H1 (cell line): Measurements from ENCODE around the gene JAKMIP1. TPM values are rescaled to one million over a fixed set of nuclear protein-coding genes. Genes with fewer than 3 reads are reported as not detected.
A peak's percentile ranks its signal among the peaks of the same experiment; 100 is the strongest.

Experiments used
- CHD1 ChIP-seq: IDR thresholded peaks from 2 replicates; pipeline ENCODE4 v1.6.1; 2012; ENCODE audit warnings: low read depth, low read length, improper control_type of control experiment
- CHD2 ChIP-seq: IDR thresholded peaks from 2 replicates; pipeline ENCODE4 v1.6.1; 2012; ENCODE audit warnings: low read length, improper control_type of control experiment
- EGR1 ChIP-seq: IDR thresholded peaks from 2 replicates; pipeline ENCODE4 v1.6.1; 2011; ENCODE audit warnings: low read depth, low read length, borderline replicate concordance
- FOSL1 ChIP-seq: IDR thresholded peaks from 2 replicates; pipeline ENCODE4 v1.6.1; 2011; ENCODE audit warnings: mild to moderate bottlenecking, low read depth, low read length, moderate library complexity; ENCODE audit not compliant: insufficient read depth
- HDAC2 ChIP-seq, 2 experiments: fragments of 300-600 bp in 1 of 2; sonication (generic) in 1 of 2; IDR thresholded peaks; 2 replicates each; pipeline ENCODE4 v1.6.1; 2011 to 2012; ENCODE audit warnings: low read depth in 2 of 2, low read length in 2 of 2, mild to moderate bottlenecking in 2 of 2, moderate library complexity in 2 of 2, borderline replicate concordance in 1 of 2, inconsistent platforms in 1 of 2
- KDM4A ChIP-seq: IDR thresholded peaks from one replicate; pipeline ENCODE4 v1.7.1; 2012; ENCODE audit warnings: low read depth, mild to moderate bottlenecking, moderate library complexity, low read length, inconsistent platforms; ENCODE audit not compliant: severe bottlenecking
- MAFK ChIP-seq: IDR thresholded peaks from 2 replicates; pipeline ENCODE4 v1.6.1; 2012; ENCODE audit warnings: low read depth, mild to moderate bottlenecking, improper control_type of control experiment, low read length
- RAD21 ChIP-seq, 2 experiments: IDR thresholded peaks in 1 of 2; conservative IDR thresholded peaks in 1 of 2; 2 replicates each; pipeline ENCODE4 v1.6.1; 2011; ENCODE audit warnings: low read depth in 2 of 2, low read length in 2 of 2, improper control_type of control experiment in 1 of 2, inconsistent platforms in 1 of 2, mild to moderate bottlenecking in 1 of 2, moderate library complexity in 1 of 2
- RBBP5 ChIP-seq: IDR thresholded peaks from 2 replicates; pipeline ENCODE4 v1.7.1; 2012; ENCODE audit warnings: low read depth, mild to moderate bottlenecking, inconsistent platforms, low read length, moderate library complexity, borderline replicate concordance
- SAP30 ChIP-seq: fragments of 300-600 bp; sonication (generic); IDR thresholded peaks from 2 replicates; pipeline ENCODE4 v1.7.1; 2012; ENCODE audit warnings: low read length, moderate library complexity, mild to moderate bottlenecking, inconsistent platforms; ENCODE audit not compliant: insufficient read depth, insufficient replicate concordance
- SP1 ChIP-seq: IDR thresholded peaks from 2 replicates; pipeline ENCODE4 v1.6.1; 2011; ENCODE audit warnings: low read depth, low read length
- SP2 ChIP-seq: IDR thresholded peaks from 2 replicates; pipeline ENCODE4 v1.6.1; 2012; ENCODE audit warnings: mild to moderate bottlenecking, low read length, inconsistent platforms
- SP4 ChIP-seq: IDR thresholded peaks from 2 replicates; pipeline ENCODE4 v1.6.1; 2012; ENCODE audit warnings: low read length, inconsistent platforms
- SUZ12 ChIP-seq: fragments of 200-600 bp; sonication (generic); IDR thresholded peaks from 2 replicates; pipeline ENCODE4 v1.6.1; 2012; ENCODE audit warnings: mild to moderate bottlenecking, inconsistent platforms, low read length, moderate library complexity, mixed read lengths
- TAF7 ChIP-seq: optimal IDR thresholded peaks from 2 replicates; pipeline ENCODE3; 2011; ENCODE audit warnings: low read depth, mild to moderate bottlenecking, inconsistent platforms, low read length, moderate library complexity, borderline replicate concordance
- TCF12 ChIP-seq: IDR thresholded peaks from 2 replicates; pipeline ENCODE4 v1.6.1; 2011; ENCODE audit warnings: low read depth, mild to moderate bottlenecking, low read length
- USF2 ChIP-seq: IDR thresholded peaks from 2 replicates; pipeline ENCODE4 v1.6.1; 2011; ENCODE audit warnings: low read length, improper control_type of control experiment
- polyA plus RNA-seq, 7 experiments: library from polyadenylated mRNA; depleted of rRNA in 3 of 7; stranded (reverse) in 5 of 7; unstranded in 2 of 7; fragments of >200 nt in 5 of 7; fragments of 200-250 nt in 2 of 7; gene quantifications; 1 replicate in 5 of 7; 2 replicates in 1 of 7; 4 replicates in 1 of 7; pipeline versions ENCODE4 v1.2.1 to v1.2.3, GENCODE V29; 2011 to 2013; ENCODE audit warnings: missing spikeins in 2 of 7, mixed read lengths in 2 of 7
- total RNA-seq: library from RNA; stranded (reverse); fragmentation: NEBNext Ultra II Directional; extraction: Animal tissue kit (Norgen Biotek cat#: 25700); gene quantifications from 2 replicates; pipeline ENCODE4 v1.2.1, GENCODE V29; 2021

The JAKMIP1 gene
- total and polyA plus RNA-seq, 2 of the 8 experiments (the other 6 are each of a cell fraction or from before 2014, with no cell fraction given): 2.5 to 4.4 TPM

DNA sequence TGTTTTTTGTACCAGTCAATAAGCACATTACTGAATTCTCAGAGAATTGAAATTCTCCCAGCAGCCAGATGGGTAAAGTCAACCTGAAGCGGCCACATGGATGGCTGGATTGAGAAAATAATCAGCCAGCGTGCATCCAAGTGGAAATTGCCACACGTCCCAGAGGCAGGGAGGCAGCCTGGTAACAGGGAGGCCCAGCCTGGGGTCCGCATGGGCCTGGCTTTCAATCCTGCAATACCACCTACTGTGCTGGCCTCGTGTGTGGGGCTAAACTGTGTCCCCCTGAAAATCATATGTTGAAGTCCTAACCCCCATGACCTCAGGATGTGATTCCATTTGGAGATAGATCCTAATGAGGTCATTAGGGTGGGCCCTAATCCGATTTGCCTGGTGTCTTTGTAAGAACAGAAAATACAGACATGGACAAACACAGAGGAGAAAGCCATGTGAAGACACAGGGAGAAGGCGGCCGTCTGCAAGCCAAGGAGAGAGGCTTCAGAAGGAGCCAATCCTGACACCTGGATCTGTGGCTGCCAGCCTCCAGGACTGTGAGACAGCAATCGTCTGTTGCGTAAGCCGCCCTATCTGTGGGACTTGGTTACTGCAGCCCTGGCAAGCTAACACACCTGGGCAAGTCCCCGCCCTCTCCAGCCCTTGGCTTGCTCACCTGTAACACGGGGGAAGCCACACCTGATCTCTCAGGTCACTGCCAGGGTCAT lies 90.3 kb downstream of the JAKMIP1 start (continued):
- TF ChIP-seq USF2: no peak
- no peak for TF ChIP-seq MAFK
- TF ChIP-seq RBBP5: no peak
- TF ChIP-seq KDM4A: no peak
- TF ChIP-seq RAD21 (IDR thresholded peaks at IDR 0.05 in 1 of 2, conservative IDR thresholded peaks at IDR 0.05 in 1 of 2; ENCODE audit: low read depth in 2 of 2, low read length in 2 of 2): peak; percentile 48 to 65
- no peak for TF ChIP-seq FOSL1
- no peak for TF ChIP-seq SP4
- TF ChIP-seq SP1: no peak
- no peak for TF ChIP-seq HDAC2 (IDR thresholded peaks at IDR 0.05; ENCODE audit: borderline replicate concordance in 1 of 2, low read depth in 2 of 2, low read length in 2 of 2)
- TF ChIP-seq SUZ12: no peak
- no peak for TF ChIP-seq SP2
- no peak for TF ChIP-seq TAF7
- no peak for TF ChIP-seq SAP30
- TF ChIP-seq CHD2: no peak
- TF ChIP-seq EGR1: no peak
- TF ChIP-seq CHD1: no peak
- TF ChIP-seq TCF12: peak; percentile 82
